GM12891 (cell line): Measurements from ENCODE around the gene CARS1.

Experiments used
- DNase-seq: peaks from one replicate; pipeline ENCODE4 v3.0.0; 2011; ENCODE audit warnings: low spot score; ENCODE audit not compliant: insufficient read length
- FAIRE-seq: peaks from 2 replicates; lab custom pipeline; 2011; peaks lifted over from hg19 to GRCh38; lab: Jason Lieb, UNC
- PAX5 ChIP-seq: IDR thresholded peaks from 2 replicates; pipeline ENCODE4 v1.6.1; 2011; ENCODE audit warnings: low read length, moderate library complexity, mild to moderate bottlenecking; ENCODE audit not compliant: insufficient read depth, severe bottlenecking
- POLR2A ChIP-seq: IDR thresholded peaks from 2 replicates; pipeline ENCODE4 v1.6.1; 2011; ENCODE audit warnings: low read depth, low read length, control low read depth
- POLR2AphosphoS5 ChIP-seq: IDR thresholded peaks from 2 replicates; pipeline ENCODE4 v1.6.1; 2011; ENCODE audit warnings: low read depth, low read length, control low read depth
- POU2F2 ChIP-seq: IDR thresholded peaks from 2 replicates; pipeline ENCODE4 v1.6.1; 2011; ENCODE audit warnings: low read depth, mild to moderate bottlenecking, control low read depth, low read length, moderate library complexity
- SPI1 ChIP-seq: IDR thresholded peaks from 2 replicates; pipeline ENCODE4 v1.6.1; 2011; ENCODE audit warnings: low read depth, low read length, control low read depth
- TAF1 ChIP-seq: IDR thresholded peaks from 2 replicates; pipeline ENCODE4 v1.6.1; 2011; ENCODE audit warnings: low read depth, low read length, control low read depth

The CARS1 gene

GRCh38 chr11:3002351-3002861 lies 54.8 kb downstream of the CARS1 start:
- TF ChIP-seq SPI1 (no peak), PAX5 (no peak), POLR2A (no peak), POLR2AphosphoS5 (no peak), POU2F2 (no peak)
- FAIRE-seq (no peak), DNase-seq (no peak)

GRCh38 chr11:3001496-3001895 lies 55.7 kb downstream of the CARS1 start:
- DNase-seq (no peak), FAIRE-seq (no peak)
- no peak for TF ChIP-seq SPI1
- TF ChIP-seq TAF1: no peak
- no peak for TF ChIP-seq POU2F2
- no peak for TF ChIP-seq POLR2AphosphoS5
- no peak for TF ChIP-seq PAX5
- no peak for TF ChIP-seq POLR2A

- no peak for FAIRE-seq
- DNase-seq: no peak
- TF ChIP-seq PAX5 (no peak), SPI1 (no peak), POU2F2 (no peak), POLR2A (no peak), POLR2AphosphoS5 (no peak), TAF1 (no peak)
Observed at GRCh38 chr11:3000032-3000961, 56.9 kb downstream of the CARS1 start.

- FAIRE-seq (no peak), DNase-seq (no peak)
- TF ChIP-seq POLR2AphosphoS5 (no peak), POU2F2 (no peak), TAF1 (no peak), PAX5 (no peak), SPI1 (no peak), POLR2A (no peak)
Observed at GRCh38 chr11:2999464-2999998, 57.7 kb downstream of the CARS1 start.

- TF ChIP-seq POLR2A: no peak
- TF ChIP-seq TAF1: no peak
- no peak for TF ChIP-seq POLR2AphosphoS5
- TF ChIP-seq PAX5: no peak
- TF ChIP-seq POU2F2: no peak
- TF ChIP-seq SPI1: no peak
- DNase-seq: no peak
- no peak for FAIRE-seq
Observed at GRCh38 chr11:2998073-2998850, 59.0 kb downstream of the CARS1 start.

- no peak for DNase-seq
- TF ChIP-seq POU2F2 (no peak), SPI1 (no peak), POLR2A (no peak), PAX5 (no peak), TAF1 (no peak), POLR2AphosphoS5 (no peak)
- FAIRE-seq: no peak
Observed at GRCh38 chr11:2997406-2997805, 59.8 kb downstream of the CARS1 start.

GRCh38 chr11:2996976-2997375 lies 60.2 kb downstream of the CARS1 start:
- FAIRE-seq (no peak), DNase-seq (no peak)
- no peak for TF ChIP-seq POLR2A
- no peak for TF ChIP-seq SPI1
- TF ChIP-seq POU2F2: no peak
- no peak for TF ChIP-seq TAF1
- no peak for TF ChIP-seq POLR2AphosphoS5
- no peak for TF ChIP-seq PAX5

GRCh38 chr11:2995893-2996554 lies 61.2 kb downstream of the CARS1 start:
- no peak for TF ChIP-seq POU2F2
- TF ChIP-seq SPI1: no peak
- TF ChIP-seq TAF1: no peak
- TF ChIP-seq POLR2AphosphoS5: no peak
- TF ChIP-seq PAX5: no peak
- TF ChIP-seq POLR2A: no peak
- DNase-seq (no peak), FAIRE-seq (no peak)

GRCh38 chr11:2995031-2995561 lies 62.1 kb downstream of the CARS1 start:
- FAIRE-seq (no peak), DNase-seq (no peak)
- TF ChIP-seq POLR2AphosphoS5 (no peak), POU2F2 (no peak), POLR2A (no peak), PAX5 (no peak), SPI1 (no peak)
